ENCODE results near the gene LRRFIP2.
"Not testable (repeated sequence)": the region's sequence is repeated elsewhere in the genome, so short reads cannot be mapped to it uniquely, and the experiment has no call there.

LRRFIP2 gene

DNA sequence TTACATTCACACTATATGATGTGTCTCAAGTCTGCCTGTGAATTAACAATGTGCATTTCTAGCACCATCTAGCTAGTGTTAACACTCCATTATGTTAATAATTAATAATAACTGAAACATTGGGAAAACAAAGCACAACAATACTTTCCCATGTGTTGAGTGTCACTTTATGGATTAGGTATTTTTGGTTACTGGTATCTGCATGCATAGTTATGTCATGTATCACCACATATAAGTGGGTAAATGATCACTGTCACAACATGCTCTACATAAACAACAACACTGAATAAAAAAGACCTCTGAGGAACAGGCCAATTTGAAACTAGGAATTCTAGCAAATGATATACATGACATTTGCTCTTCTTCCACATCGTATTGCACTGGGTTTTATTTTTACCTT is 106.4 kb downstream of the LRRFIP2 start:
- DNase-seq (ENCODE audit: low read depth in 2 of 2) = no peak

DNA sequence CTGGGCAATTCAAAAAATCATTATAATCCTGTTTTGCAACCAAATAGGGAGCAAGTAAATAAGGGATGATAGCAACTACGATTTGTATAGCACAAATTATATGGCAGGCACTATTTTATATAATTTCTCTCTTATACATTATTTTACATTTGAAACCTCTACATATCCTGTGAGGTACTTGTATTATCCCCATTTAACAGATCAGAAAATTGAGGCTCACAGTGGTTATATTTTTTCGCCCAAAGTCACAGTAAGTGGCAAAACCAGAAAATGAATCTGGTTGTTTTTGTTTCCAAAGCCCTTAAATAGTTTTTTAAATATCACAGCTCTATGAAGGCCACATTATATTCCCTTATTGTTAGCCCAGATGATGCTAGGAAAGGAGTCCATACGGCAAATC is 106.8 kb downstream of the LRRFIP2 start:
- no peak for DNase-seq (ENCODE audit: low read depth in 2 of 2)

DNA sequence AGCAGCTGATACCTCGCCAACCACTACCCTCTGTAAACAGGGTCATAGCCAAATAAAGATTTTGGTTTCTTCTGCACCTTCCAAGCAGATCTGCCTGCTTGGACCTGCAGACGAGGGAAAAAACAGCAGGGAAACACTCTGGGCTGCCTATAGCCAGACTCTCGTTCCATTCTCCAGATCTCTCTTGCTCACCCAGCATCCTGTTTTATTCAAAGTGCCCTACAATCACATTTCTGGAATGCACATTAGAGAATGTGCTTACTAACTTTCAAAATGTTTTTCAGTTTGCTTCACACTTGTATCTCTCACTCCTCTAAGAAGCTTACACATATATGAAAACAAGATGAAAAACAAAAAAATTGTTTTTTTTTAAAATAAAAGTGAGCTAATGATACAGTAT is 109.6 kb downstream of the LRRFIP2 start:
- DNase-seq (ENCODE audit: low read depth in 2 of 2) = no peak

DNA sequence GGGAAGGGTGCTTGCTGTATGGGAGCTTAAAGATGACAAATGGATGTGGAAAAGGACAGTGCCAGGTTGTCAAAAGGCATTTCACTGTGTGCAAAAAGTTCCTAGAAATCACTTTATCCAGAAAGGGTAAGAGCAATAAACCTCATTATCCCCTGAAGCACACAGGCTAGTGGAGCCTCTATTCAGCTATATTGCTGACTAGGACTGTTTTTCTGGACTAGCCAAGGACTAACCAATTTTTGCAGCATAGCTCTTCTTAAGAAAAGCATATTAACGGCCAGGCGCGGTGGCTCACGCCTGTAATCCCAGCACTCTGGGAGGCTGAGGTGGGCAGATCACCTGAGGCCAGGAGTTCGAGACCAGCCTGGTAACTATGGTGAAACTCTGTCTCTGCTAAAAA is 116.3 kb downstream of the LRRFIP2 start:
- DNase-seq (ENCODE audit: low read depth in 2 of 2) = no peak

DNA sequence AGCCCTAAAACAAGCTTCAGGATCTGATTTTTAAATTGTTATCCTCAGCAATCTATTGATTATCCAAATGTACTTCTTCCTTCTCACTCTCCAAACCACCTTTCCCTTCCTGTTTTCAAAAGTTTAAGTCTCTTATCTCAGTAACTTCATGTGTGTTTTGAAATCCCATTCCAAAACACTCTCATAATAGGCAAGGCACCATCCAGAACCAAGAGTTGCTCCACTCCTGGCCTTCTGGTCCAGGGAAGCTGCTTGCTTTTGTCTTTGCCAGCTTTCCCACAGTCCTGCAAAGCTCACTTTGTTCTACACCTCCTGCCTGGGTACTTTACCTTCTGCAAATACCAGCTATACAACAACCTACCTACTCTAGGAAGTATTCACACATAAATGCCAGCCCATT is 117.6 kb downstream of the LRRFIP2 start:
- no peak for DNase-seq (ENCODE audit: low read depth in 2 of 2)

DNA sequence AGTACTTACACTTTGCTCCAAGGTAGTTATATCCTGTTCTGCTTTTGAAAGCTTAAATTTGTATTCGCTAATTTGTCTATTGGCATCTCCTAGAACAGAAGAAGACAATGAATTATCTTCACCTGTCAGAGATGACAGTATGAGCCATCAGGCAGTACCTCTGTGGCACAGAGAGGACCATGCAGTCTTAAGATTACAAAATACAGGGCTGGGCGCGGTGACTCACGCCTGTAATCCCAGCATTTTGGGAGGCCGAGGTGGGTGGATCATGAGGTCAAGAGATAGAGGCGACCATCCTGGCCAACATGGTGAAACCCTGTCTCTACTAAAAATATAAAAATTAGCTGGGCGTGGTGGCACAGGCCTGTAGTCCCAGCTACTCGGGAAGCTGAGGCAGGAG is 119.3 kb downstream of the LRRFIP2 start:
- not testable (repeated sequence) for DNase-seq (ENCODE audit: low read depth in 2 of 2)

DNA sequence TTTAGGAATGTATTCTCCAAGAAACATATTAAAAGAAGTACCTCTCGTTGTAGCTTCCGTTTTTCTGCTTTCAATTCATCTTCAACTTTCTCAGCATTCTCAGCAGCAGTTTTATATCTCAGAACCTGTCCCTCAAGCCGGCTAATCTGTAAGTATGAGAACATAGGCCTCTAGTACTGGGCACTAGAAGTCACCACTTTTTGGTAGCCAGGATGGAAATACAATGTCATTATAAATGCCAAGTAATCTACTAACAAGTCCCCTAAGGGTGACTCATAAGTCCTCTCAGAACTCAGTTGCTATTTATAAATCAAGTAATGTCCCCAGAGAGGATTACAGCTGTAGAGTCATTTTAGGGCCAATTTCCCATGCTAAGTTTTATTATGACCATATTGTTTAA is 120.0 kb downstream of the LRRFIP2 start:
- peak in 1 of 2 experiments; percentile 11 for DNase-seq (ENCODE audit: low read depth in 2 of 2)

DNA sequence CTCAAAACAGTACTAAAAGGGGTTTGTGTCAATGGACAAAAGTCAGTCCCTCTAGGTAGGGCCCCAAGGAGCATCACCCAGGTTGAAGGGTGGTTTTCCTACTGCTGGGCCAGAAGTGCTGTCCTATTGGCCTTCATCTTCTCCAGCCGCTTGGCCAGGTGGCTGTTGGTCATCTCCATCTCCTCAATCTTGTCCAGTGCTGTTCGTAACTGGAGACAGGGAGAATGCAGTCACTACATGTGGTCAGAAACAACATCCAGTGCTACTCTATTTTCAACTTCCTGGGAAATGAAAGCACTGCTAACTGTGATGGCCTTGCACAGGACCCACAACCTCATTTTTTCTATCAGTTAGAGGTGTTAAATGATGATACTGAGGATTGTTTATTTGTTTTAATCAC is 120.6 kb downstream of the LRRFIP2 start:
- DNase-seq (ENCODE audit: low read depth in 2 of 2) = no peak

DNA sequence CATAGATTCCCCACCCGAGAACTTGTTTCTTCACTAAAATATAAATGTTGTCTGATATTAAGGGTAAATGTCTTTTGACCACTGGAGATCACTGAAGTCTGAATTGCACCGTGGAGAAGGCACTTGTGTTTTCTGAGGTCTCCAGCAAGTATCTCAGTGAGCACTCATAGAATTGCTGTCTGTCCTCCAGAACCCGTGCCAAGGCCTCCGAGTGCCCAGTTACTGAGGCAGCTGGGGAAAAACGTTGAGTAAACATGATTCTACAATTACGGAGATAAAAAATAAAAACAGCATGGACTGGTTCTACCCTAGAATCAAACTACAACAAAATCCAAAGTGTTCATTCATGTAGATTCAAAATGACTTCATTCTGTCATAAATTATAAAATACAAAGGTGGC is 121.0 kb downstream of the LRRFIP2 start:
- no peak for DNase-seq (ENCODE audit: low read depth in 2 of 2)

DNA sequence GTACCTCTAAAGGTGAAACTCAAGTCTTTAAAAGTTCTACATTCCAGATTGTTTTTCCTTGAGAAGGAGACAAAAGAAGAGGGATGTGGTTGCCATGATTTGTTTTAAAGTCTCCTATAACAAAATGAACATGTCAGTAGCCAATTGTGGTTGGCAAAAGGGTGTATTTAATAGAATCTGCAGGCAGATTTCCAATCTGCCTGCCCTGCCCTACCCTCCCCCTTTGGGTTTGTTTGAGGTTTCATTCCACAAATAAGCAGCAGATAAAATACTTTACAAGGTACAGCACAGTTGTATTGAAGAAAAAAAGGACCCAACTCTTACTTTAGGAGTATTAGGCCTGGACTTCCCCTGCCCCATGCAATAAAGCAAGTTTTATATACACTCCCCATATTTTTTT is 121.5 kb downstream of the LRRFIP2 start:
- DNase-seq (ENCODE audit: low read depth in 2 of 2) = no peak

DNA sequence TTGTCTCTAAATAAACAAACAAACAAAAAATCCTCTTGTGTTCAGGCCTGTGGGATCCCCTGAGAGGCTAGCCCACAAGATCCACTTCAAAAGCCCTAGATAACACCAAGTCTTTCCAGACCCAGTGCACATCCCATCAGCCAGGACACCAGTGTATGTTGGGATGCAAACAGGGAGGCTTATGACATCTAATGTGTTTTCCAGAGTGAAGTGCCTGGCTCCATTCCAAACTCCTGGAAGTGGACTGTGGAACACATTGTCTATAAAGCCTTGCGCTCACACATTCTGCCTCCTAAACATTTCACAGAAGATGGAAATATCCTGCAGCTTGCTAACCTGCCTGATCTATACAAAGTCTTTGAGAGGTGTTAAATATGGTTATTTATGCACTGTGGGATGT is 124.1 kb downstream of the LRRFIP2 start:
- DNase-seq (ENCODE audit: low read depth in 2 of 2) = no peak

DNA sequence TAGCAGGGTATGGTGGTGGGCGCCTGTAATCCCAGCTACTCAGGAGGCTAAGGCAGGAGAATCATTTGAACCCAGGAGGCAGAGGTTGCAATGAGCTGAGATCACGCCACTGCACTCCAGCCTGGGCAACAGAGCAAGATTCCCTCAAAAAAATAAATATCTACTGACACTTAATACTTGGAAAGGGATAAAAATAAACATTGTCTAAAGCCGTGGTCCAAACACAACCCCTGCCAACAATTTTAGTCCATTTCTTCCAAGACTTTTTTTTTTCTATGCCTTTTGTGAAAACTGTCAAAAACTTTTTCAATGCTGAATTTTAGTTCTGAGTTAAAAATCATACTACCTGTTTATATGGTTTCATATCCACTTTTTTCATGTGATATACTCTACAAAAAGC is 131.7 kb downstream of the LRRFIP2 start:
- not testable (repeated sequence) for DNase-seq (ENCODE audit: low read depth in 2 of 2)

DNA sequence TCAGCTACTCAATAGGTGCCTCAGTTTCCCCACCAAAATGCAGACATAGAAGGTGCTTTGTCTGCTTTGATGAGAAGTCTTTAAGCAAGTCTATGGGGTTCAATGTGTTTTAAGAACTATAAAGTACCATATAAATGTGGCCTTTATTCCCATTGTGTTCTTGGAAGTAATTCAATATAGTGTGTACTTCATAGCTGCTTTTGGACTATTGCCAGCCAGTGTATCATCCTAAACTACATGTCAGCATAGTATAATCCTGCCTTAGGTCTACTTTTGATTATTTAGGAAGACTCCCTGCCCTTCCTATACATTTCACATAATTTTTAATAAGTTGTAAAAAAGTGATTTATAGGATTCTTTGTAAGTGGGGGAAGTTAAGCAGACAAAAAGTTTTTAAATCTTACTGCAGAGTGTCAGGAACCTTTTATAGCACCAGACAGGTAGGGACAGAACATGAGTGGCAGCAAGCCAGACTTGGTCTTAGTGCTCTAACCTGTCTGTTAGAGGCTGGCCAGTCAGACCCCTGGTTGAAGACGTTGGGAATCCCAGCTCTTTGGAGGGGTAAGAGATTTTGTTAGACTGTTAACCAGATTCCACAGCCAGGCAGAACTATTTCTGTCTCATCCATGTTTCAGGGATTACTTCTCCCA is 132.7 kb downstream of the LRRFIP2 start:
- no peak for DNase-seq (ENCODE audit: low read depth in 2 of 2)

DNA sequence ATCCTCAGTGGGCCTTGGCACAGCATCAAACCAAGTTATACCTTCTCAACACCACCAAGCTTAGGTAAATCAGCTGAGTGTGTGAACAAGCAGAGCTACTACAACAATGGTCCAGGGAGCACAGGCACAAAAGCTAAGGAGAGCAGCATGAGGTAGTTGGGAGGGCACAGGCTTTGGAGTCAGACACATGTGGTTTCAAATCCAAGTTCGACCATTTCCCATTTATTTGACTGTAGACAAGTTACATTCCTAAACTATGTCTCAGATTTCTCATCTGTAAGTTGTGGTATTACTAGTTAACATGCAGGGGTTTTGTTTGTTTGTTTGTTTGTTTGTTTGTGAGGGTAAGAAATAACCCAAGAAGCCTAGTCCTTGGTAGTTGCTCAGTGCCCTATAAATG is 134.2 kb downstream of the LRRFIP2 start:
- no peak for DNase-seq (ENCODE audit: low read depth in 2 of 2)

DNA sequence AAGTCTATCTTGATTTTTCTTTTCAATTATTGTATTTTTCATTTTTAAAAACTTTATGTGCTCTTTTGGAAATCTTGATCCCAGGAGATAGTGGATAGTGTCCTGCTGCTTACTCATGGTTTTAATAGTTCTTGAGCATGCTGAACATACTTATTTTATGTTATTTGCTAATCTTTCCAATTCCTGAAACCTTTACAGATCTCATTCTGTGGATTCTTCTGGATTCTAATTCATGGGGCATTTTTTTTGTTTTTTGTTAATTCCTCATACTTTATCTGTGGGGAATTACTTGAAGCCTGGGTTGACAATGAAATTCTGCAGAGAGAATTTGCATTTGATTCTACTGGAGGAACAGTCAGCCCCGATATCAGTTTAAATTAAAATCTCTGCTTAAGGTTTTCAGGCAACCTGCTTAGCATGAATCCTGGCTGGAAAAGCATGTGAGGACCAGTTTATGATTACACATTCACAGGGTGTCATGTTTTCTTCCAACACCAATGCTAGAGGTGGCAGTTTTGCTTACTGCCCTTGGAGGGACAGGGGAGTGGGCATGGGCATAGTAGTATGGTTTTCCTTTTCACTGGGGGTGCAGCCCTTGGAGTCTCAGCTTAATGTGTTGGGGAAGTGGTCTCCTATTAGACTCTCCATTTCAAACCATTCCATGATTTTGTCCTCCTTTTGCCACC is 135.1 kb downstream of the LRRFIP2 start:
- no peak for DNase-seq (ENCODE audit: low read depth in 2 of 2)

DNA sequence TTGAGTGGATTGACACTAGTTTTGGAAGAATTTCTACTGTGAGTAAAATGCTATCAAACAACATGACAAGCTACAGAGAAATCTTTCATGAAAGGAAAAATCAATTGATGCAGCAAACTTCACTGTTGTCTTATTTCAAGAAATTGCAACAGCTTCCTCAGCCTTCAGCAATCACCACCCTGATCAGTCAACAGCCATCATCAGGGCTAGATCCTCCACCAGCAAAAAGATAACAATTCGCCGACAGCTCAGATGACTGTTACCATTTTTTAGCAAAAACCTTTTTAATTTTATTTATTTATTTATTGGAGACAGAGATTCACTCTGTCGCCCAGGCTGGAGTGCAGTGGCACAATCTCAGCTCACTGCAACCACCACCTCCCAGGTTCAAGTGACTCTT is 137.0 kb downstream of the LRRFIP2 start:
- no peak for DNase-seq (ENCODE audit: low read depth in 2 of 2)

DNA sequence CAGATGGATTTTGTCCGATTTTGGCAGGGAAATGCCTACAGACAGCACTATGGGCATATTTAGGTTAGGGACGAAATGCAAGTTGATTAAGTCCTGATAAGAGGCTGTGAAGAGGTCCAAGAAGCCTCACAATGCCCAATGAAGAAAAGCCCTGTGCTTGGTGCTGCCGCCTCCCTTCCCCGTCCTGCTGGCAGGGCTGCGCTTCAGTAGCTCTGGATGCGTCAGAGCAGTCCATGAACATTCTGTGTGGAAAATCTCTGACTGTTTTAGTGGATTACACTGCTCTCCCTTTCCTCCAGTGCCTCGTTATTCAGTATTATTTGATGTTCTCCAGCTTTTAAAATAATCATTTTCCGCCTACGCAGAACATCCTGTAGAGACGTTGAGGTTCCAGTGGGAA is 141.4 kb downstream of the LRRFIP2 start:
- no peak for DNase-seq (ENCODE audit: low read depth in 2 of 2)

DNA sequence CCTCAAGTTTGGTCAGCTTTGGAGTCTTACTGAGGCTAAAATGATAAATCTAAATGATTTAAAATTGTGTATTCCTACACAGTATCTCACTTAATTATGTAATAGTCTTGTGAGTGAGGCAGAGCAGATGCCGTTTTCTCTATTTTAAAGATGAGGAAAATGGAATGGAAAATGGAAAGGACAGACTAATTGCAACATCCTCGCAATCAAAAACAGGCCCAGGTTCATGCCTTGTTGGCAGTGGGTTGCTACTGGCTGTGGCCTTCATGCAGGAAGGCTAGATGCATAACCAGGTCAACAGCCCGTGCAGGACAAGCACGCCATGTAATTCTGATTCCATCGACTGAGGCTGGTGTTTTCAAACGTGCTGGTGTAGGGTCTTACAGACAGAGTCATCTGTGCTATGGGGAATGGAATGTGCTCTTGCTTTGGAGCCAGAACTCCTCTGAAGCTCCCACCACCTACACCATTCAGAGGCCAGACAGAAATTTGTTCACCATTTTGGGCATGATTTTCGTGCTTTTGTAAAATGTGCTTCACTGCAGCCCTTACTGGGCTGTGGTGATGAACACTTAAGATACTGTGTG is 143.2 kb downstream of the LRRFIP2 start:
- no peak for DNase-seq (ENCODE audit: low read depth in 2 of 2)

DNA sequence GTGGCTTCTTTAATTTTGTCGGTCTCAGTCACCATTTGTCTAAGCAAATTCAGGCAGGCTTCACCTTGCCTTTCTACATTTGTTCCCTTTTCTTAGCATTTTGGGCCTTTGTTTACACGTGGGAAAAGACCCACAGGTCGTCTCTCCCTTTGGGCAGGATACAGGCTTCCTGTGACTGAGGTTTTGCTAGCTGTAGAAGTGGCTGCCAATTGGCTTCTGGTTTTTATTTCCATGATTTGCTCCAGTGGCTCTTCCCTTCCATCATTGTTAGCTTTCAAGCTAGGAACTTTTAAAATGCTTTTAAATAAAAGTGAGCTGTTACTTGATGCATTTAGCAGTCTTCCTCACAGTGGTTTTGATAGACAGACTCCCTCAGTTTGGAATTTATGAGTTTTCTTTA is 143.8 kb downstream of the LRRFIP2 start:
- no peak for DNase-seq (ENCODE audit: low read depth in 2 of 2)

DNA sequence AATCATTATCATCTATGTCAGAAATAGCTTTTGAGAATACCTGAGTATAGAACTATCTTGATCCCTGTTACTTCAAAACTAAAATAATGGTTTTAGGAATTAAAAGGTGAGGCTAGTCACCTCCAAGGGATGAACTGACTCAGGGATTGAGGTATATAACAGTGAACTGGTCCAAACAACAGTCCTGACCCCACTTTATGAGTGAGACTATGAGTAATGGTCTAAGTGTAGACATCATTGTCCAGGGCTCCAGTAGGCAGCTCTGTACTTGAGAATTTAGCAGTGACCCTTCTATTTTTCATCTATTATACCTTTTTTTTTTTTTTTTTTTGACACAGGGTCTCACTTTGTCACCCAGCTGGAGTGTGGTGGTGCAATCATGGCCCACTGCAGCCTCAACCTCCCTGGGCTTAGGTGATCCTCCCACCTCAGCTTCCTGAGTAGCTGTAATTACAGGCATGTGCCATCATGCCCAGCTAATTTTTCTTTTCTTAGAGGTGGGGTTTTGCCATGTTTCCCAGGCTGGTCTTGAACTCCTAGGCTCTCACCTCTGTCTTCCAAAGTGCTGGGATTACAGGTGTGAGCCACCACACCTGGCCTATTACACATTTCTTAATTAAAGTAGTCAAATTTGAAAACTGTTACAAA is 144.7 kb downstream of the LRRFIP2 start:
- no peak for DNase-seq (ENCODE audit: low read depth in 2 of 2)

DNA sequence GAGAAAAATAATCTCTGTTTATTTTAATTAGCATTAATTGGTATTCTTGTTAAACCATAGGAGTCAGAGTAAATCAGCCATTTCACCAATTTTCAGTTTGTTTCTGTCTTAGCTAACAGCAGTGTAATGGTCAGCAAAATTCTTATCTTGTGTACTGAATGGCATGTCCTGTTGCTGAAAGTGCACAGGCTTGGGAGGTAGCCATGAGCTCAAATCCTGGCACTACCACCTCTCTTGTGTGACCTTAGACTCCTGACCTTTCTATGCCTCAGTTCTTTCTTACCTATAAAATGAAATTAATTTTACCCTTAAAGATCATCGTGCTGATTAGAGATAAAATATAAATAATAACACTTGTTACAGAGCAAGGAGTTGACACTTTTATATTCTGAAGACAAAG is 145.3 kb downstream of the LRRFIP2 start:
- DNase-seq (ENCODE audit: low read depth in 2 of 2) = no peak

DNA sequence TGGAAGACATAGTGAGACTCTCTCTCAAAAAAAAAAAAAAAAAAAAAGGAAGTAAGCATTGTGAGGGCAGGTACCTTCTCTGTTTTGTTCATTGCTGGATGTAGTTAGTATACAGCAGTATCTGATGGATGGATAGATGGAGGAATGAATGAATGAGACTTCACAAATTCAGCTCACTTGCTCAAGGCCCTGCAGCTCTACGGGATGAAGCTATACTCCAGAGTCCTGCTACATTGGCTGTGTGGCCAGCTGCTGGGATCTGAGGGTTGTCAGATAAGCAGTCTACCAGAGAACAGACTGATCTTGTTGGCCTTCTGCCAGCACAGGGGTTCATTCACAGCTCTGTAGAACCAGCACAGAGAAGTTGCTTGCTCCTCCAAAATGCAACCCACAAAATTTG is 146.1 kb downstream of the LRRFIP2 start:
- no peak for DNase-seq (ENCODE audit: low read depth in 2 of 2)

DNA sequence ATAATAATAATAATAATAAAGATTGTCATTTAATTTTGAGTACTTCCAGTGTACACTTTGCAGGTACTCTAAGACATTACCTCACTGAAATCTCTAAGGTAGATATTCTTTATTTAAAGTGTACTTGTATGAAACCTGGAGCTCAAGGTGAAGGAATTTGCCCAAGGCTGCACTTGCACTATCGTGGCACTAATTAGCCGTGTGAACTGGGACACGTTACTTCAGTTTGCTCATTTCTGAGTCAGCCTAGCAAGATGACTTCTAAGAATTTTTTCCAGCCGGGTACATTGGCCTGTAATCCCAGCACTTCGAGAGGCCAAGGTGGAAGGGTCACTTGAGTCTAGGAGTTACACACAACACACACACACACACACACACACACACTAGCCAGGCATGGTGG is 147.5 kb downstream of the LRRFIP2 start:
- no peak for DNase-seq (ENCODE audit: low read depth in 2 of 2)

Measured in fibroblast of skin of left biceps (primary cell).